ENCODE data around the gene TAS2R41.

Gene TAS2R41

DNA sequence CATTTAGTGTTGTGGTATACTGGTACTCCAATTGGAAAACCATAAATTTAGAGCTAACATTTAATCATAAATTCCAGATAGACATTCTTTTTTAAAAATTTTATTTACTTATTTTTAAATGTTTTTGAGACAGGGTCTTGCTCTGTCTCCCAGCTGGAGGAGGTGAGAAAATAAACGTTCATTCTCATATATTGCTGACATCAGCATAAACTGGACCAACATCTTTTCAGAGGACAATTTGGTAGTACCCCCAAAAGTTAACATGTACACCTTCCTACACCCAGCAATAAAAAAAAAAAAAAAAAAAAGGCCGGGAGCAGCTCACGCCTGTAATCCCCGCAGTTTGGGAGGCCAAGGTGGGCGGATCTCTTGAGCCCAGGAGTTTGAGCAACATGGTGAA, 29.2 kb upstream of the TAS2R41 start:
- CTCF ChIA-PET = interaction anchor here (0.7 to 1.3 kb wide), 2 partner anchors 14 to 288 kb away, joined by 3 read pairs; no protein-coding TSS in a partner anchor

DNA sequence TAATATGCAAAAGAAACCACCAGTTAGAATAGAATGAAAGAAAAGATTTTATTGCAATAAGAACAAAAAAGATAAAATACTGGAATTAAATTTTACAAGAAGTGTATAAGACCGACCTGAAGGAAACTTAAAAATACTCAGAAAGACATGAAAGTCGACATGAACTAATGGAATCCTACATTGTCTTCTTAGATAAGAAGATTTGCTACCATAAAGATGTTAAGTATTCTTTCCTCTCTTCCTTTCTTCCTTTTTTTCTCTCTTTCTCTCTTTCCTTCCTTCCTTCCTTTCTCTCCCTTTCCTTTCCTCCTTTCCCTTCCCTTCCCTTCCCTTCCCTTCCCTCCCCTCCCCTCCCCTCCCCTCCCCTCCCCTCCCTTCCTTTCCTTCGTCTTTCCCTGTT, 27.9 kb upstream of the TAS2R41 start:
- CTCF ChIA-PET = interaction anchor here (0.7 kb wide), 1 partner anchor 41 kb away, joined by 3 read pairs; no protein-coding TSS in a partner anchor
- no peak overlapping the region for H3K4me3 ChIP-seq (ENCODE audit: low read depth, low read length)
- TF ChIP-seq GLI4 (tag by site-specific recombination; IDR thresholded peaks at IDR 0.05) = no peak
- TF ChIP-seq, protein P1, sequence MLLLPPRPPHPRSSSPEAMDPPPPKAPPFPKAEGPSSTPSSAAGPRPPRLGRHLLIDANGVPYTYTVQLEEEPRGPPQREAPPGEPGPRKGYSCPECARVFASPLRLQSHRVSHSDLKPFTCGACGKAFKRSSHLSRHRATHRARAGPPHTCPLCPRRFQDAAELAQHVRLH (tag by site-specific recombination; IDR thresholded peaks at IDR 0.05) = no peak
- no peak for TF ChIP-seq ZNF768 (tag by site-specific recombination; IDR thresholded peaks at IDR 0.05)
- TF ChIP-seq, protein P2, sequence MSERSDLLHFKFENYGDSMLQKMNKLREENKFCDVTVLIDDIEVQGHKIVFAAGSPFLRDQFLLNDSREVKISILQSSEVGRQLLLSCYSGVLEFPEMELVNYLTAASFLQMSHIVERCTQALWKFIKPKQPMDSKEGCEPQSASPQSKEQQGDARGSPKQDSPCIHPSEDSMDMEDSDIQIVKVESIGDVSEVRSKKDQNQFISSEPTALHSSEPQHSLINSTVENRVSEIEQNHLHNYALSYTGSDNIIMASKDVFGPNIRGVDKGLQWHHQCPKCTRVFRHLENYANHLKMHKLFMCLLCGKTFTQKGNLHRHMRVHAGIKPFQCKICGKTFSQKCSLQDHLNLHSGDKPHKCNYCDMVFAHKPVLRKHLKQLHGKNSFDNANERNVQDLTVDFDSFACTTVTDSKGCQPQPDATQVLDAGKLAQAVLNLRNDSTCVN (tag by site-specific recombination; optimal IDR thresholded peaks at IDR 0.05) = no peak
- no peaks in the 10 kb centered on the region for H3K4me1 ChIP-seq (ENCODE audit: control insufficient read depth, insufficient read depth, low read length)
- H3K9me3 ChIP-seq (ENCODE audit: control insufficient read depth, insufficient read depth, low read depth, low read length) = no peaks in the 10 kb centered on the region
- POLR2A ChIA-PET = no interaction called here
- no peak overlapping the region for H3K27ac ChIP-seq (ENCODE audit: extremely low read depth, low read depth, low read length)
- H3K36me3 ChIP-seq (ENCODE audit: control insufficient read depth in 2 of 2, insufficient read depth in 1 of 2, low read length in 2 of 2) = no peaks in the 10 kb centered on the region

More for the DNA sequence above, 29.2 kb upstream of the TAS2R41 start:
- TF ChIP-seq ZNF621 (tag by site-specific recombination; IDR thresholded peaks at IDR 0.05) (no peak), ZNF623 (tag by site-specific recombination; IDR thresholded peaks at IDR 0.05) (no peak), ZNF404 (tag by site-specific recombination; IDR thresholded peaks at IDR 0.05) (no peak), ZNF248 (tag by site-specific recombination; IDR thresholded peaks at IDR 0.05) (no peak), OVOL3 (tag by site-specific recombination; IDR thresholded peaks at IDR 0.05) (no peak), ZNF175 (tag by site-specific recombination; IDR thresholded peaks at IDR 0.05) (no peak), ZNF112 (tag by site-specific recombination; IDR thresholded peaks at IDR 0.05) (no peak), ZNF785 (tag by site-specific recombination; IDR thresholded peaks at IDR 0.05) (no peak), ZNF114 (tag by site-specific recombination; IDR thresholded peaks at IDR 0.05) (no peak), KLF7 (tag by site-specific recombination; IDR thresholded peaks at IDR 0.05; ENCODE audit: borderline replicate concordance) (no peak), SCRT2 (tag by site-specific recombination; IDR thresholded peaks at IDR 0.05) (no peak), OSR2 (tag by site-specific recombination; IDR thresholded peaks at IDR 0.05) (no peak), ZNF37A (tag by site-specific recombination; IDR thresholded peaks at IDR 0.05) (no peak), ZBTB48 (tag by site-specific recombination; IDR thresholded peaks at IDR 0.05) (no peak), SETDB1 (IDR thresholded peaks at IDR 0.05; ENCODE audit: insufficient read length, low read length) (no peak)
- TF ChIP-seq, protein P3, sequence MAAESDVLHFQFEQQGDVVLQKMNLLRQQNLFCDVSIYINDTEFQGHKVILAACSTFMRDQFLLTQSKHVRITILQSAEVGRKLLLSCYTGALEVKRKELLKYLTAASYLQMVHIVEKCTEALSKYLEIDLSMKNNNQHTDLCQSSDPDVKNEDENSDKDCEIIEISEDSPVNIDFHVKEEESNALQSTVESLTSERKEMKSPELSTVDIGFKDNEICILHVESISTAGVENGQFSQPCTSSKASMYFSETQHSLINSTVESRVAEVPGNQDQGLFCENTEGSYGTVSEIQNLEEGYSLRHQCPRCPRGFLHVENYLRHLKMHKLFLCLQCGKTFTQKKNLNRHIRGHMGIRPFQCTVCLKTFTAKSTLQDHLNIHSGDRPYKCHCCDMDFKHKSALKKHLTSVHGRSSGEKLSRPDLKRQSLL (tag by site-specific recombination; IDR thresholded peaks at IDR 0.05) = no peak
- TF ChIP-seq, protein P4, sequence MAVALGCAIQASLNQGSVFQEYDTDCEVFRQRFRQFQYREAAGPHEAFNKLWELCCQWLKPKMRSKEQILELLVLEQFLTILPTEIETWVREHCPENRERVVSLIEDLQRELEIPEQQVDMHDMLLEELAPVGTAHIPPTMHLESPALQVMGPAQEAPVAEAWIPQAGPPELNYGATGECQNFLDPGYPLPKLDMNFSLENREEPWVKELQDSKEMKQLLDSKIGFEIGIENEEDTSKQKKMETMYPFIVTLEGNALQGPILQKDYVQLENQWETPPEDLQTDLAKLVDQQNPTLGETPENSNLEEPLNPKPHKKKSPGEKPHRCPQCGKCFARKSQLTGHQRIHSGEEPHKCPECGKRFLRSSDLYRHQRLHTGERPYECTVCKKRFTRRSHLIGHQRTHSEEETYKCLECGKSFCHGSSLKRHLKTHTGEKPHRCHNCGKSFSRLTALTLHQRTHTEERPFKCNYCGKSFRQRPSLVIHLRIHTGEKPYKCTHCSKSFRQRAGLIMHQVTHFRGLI (tag by site-specific recombination; IDR thresholded peaks at IDR 0.05) = no peak
- Histone ChIP-seq H3K4me3 (ENCODE audit: low read depth, low read length) (no peak overlapping the region), H3K9me3 (ENCODE audit: control insufficient read depth, insufficient read depth, low read depth, low read length) (no peaks in the 10 kb centered on the region), H3K27ac (ENCODE audit: extremely low read depth, low read depth, low read length) (no peak overlapping the region), H3K36me3 (ENCODE audit: control insufficient read depth in 2 of 2, insufficient read depth in 1 of 2, low read length in 2 of 2) (no peaks in the 10 kb centered on the region), H3K4me1 (ENCODE audit: control insufficient read depth, insufficient read depth, low read length) (no peaks in the 10 kb centered on the region)
- POLR2A ChIA-PET = no interaction called here
